GM19397 (cell line): ENCODE results near the gene TBPL2.
"Not testable (repeated sequence)": the region's sequence is repeated elsewhere in the genome, so short reads cannot be mapped to it uniquely, and the experiment has no call there.

Experiments used
- ATAC-seq: cut with Tn5 transposase; IDR thresholded peaks from one replicate; pipeline ENCODE4 v1.9.1; 2021; ENCODE audit warnings: mild to moderate bottlenecking, moderate library complexity; ENCODE audit not compliant: unreplicated experiment

Gene TBPL2

GRCh38 chr14:55411426-55412389 is 28.7 kb downstream of the TBPL2 start, which contains the start of gene ATG14:
Gene ATG14 (minus strand): TSS chr14:55411830. CDS start chr14:55411822, 8 bp downstream.
- peak; percentile 97 for ATAC-seq

- ATAC-seq: no peak
These were observed 29.5 kb downstream of the TBPL2 start for GRCh38 chr14:55410876-55411275.

- no peak for ATAC-seq
These were observed 36.1 kb downstream of the TBPL2 start for GRCh38 chr14:55404173-55404854.

DNA sequence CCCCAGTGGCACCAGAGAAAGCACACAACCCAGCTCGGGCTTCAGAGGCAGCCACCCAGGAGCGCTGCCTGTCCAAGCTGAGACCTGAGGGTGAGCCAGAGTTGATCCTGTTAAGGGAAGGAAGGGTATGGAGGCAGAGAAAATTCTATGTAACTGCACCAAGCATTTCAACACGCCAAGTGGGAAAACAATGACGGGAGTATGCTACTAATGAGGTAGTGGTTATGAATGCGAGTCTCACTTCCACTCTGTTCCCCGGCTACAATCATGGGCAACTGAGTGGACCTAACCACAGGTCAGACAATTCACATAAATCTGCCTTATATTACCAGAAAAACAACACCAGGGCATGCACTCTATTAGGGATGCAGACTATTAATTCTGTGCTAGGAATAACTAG is 38.7 kb downstream of the TBPL2 start:
- no peak for ATAC-seq

- no peak for ATAC-seq
These were observed 40.6 kb downstream of the TBPL2 start for GRCh38 chr14:55399852-55400251.

DNA sequence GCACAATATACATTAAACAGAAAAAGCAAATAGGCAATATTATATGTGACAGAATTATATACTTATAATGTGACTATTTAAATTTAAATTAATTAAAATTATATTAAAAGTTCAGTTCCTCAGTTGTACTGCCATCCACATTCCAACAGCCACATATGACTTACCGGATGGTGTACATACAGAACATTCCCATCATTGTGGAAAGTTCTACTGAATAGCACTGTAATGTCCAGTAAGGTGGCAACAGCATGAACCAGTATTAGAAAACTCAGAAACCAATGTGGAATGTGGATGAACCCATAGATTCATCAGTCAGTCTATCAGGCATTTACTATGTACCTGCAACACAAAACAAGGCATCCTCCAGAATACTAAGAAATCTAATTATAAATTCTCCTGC is 41.2 kb downstream of the TBPL2 start:
- ATAC-seq: no peak

GRCh38 chr14:55398679-55399078 is 41.7 kb downstream of the TBPL2 start:
- ATAC-seq: no peak

DNA sequence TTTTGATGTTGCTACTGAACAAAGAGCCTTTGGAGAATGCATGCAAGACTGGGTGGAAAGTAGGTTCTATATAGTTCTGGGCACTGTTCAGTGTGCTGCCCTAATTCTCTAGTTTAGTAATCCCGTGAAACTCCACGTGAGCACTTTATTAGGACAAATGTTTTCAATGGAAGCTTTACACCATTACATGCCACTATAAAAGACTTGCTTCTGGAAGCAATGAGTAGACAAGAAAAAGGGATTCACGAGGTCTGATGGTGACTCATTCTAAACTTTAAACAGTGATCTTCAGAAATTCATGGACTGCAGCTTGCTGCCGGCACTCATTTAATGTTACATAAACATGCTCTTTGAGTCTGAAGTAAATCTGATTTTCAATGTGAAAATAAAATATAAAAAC is 51.1 kb downstream of the TBPL2 start:
- no peak for ATAC-seq

DNA sequence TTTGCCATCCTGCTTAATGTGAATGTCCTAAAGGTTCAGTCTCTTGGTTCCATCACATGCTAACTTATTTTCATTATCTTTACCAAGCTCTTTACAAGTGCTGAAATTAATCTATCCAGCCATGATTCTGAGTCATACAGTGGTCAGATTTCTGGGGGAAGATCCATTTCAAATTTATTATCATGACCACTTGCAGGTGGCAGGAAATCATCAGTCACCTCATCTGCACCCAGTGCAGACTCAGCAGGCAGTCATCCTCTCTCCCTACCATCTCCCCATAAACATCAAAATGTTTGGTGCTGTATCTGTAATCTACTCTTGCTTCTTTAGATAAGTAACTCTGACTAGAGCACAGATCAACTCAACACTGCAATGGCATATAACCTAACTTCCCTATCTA is 52.3 kb downstream of the TBPL2 start:
- ATAC-seq: no peak

DNA sequence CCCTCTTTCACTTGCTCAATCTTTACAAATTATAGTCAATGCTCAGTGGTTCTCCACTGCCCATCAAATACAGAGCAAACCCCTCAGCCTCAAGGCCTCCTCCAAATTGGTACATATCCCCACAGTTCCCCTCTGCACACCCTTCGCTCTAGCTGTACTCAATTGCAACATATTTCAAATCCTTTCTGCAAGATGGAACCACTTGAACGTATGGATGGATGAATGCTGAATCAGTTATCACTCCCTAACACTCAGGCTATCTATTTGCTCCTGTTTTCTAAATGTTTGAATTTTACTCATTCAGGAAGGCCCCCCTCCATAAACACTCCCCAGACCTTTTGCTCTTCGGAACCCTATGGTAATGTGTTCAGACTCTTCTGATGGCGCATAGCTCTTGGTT is 53.3 kb downstream of the TBPL2 start:
- no peak for ATAC-seq

DNA sequence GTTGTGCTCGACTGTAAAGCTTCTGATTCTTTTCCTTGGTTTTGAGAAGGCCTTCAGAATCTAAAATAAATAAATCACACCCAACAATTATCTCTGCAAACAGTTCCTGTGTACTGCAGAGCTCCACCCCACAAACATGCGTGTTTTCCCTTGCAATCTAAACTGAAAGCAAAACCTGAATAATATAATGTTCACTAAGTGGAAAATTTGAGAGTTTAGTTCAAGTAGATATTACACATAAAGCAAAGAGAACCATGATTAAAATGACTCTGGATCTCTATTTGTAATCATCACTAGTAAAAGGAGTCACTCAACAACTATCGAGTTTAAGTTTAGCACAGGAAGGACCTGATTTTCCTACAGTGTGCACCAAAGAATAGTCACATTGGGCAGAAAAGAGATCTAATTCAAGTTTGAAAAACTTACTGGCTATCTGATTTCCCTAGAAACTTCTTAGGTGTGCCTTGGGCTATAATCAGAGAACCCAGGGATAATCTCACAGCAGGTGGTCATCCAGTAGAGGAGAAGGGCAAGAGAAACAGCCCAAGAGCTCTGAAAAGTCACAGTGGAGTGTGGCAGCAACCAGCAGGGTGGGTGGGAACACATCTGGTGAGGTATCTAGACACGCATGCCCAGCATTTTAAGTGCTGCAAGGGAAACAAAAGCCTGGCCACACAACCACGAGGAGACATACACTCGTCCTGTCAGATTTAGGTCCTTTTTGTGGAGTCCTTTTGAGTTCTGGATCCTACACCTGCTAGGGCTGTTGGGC is 54.2 kb downstream of the TBPL2 start:
- no peak for ATAC-seq

GRCh38 chr14:55384536-55384935 is 55.9 kb downstream of the TBPL2 start:
- ATAC-seq: no peak

DNA sequence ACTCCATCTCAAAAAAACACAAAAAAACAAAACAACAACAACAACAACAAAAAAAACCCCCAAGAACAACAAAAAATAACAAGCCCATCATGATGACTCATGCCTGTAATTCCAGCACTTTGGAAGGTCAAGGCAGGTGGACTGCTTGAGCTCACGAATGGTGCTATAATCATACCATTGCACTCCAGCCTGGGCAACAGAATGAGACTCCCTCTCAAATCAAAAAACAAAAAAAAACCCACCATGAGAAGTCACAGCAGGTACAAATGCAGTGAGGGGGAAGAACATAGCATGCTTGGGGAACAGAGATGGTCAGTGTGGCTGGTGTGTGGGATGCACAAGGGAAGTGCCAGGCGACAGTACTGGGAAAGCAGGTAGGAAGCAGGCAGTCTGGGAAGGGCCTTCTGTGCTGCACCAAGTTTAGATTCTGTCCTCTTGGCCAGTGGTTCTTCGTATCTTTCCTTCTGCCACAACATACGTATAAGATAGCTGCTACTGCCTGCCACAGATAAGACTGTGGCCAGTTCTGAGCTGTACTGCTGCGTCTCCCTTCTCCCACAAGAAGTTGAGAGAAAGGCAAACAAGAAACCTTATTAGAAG is 56.8 kb downstream of the TBPL2 start:
- no peak for ATAC-seq

DNA sequence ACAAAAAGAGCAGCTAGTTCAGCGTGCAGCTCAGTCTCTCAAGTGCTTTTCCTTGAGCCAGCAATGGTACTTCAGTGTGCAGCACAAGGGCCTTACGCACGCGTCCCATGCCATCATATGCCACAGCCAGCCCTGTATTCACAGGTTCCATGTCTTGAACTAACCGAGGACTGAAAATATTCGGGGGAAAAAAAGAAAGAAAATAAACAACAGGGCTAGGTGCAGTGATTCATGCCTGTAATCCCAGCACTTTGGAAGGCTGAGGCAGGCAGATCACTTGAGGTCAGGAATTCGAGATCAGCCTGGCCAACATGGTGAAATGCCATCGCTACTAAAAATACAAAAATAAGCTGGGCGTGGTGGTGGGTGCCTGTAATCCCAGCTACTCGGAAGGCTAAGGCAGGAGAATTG is 57.4 kb downstream of the TBPL2 start:
- ATAC-seq: not testable (repeated sequence)

DNA sequence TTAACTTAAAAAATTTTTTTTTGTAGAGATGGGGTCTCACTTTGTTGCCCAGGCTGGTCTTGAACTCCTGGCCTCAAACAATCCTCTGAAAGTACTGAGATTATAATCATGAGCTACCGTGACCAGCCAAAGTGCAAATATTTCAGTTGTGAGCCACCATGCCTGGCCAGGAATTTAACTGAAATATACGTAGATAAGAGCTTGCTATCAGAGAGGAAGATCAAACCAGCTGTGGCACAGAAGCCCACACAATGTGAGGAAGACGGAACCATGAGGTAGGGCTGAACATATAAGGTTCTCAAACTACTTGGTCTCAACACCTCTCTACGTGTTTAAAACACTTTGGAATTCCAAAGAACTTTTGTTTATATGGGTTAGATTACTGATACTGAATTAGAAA is 57.9 kb downstream of the TBPL2 start:
- no peak for ATAC-seq

DNA sequence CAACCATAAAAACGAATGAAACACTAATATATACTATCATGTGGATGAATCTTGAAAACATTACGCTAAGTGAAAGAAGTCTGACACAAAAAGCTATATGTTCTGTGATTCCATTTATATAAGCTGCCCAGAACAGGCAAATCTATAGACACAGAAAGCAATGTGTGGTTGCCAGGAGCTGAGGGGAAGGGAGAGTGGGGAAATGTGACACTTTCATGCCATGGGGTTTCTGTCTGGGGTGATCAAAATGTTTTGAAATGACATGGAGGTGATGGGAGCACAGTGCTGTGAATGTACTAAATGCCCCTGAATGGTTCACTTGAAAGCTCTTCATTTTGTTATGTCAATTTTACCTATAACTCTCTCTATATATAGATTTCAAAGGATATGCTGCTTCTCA is 58.9 kb downstream of the TBPL2 start:
- no peak for ATAC-seq

DNA sequence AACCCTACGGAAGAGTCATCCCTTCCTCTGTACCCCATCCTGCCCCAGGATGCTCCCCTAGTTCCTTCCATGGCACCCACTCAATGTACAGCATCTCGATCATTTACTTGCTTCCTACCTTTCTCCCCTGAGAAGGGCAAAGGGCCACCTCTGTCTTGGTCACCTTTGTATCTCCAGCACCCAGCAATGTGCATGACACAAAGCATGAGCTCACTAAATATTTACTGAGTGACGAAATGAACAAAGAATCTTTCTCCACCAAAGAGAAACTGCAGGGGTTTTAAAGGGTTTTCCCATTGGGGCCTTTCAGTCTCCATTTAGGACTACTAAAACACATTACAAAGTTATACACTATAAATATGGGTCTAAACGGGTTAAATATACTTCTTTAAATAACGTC is 59.4 kb downstream of the TBPL2 start:
- ATAC-seq: no peak

- no peak for ATAC-seq
These were observed 63.2 kb downstream of the TBPL2 start for GRCh38 chr14:55377236-55377635.

- ATAC-seq: no peak
These were observed 65.6 kb downstream of the TBPL2 start for GRCh38 chr14:55374771-55375170.

GRCh38 chr14:55373784-55374705 is 66.4 kb downstream of the TBPL2 start:
- ATAC-seq: no peak
